Skeletal muscle tissue (tissue), 4 donors: ENCODE measurements around the gene OR51F2. TPM values are rescaled to one million over a fixed set of nuclear protein-coding genes. Genes with fewer than 3 reads are reported as not detected.
"Not testable (repeated sequence)": the region's sequence is repeated elsewhere in the genome, so short reads cannot be mapped to it uniquely, and the experiment has no call there.

Experiments used
- H3K27ac ChIP-seq: one replicate; pipeline ENCODE4 v1.7.0; 2013; ENCODE audit warnings: mild to moderate bottlenecking, low read depth, low read length, inconsistent platforms
- H3K27me3 ChIP-seq, 3 donors: one replicate each; pipeline ENCODE4 v1.7.0; 2013; ENCODE audit warnings: low read length in 3 of 3; ENCODE audit not compliant: control insufficient read depth in 3 of 3, insufficient read depth in 3 of 3
- H3K36me3 ChIP-seq, 3 donors: one replicate each; pipeline ENCODE4 v1.7.0; 2013; ENCODE audit warnings: low read length in 3 of 3; ENCODE audit not compliant: control insufficient read depth in 3 of 3, insufficient read depth in 3 of 3
- H3K4me1 ChIP-seq, 3 donors: one replicate each; pipeline ENCODE4 v1.7.0; 2013; ENCODE audit warnings: low read length in 3 of 3, mild to moderate bottlenecking in 3 of 3; ENCODE audit not compliant: control insufficient read depth in 3 of 3, insufficient read depth in 3 of 3
- H3K4me3 ChIP-seq, 3 donors: one replicate each; pipeline ENCODE4 v1.7.0; 2013; ENCODE audit warnings: low read length in 3 of 3
- H3K9ac ChIP-seq, 3 donors: one replicate each; pipeline ENCODE4 v1.7.0; 2013; ENCODE audit warnings: low read length in 3 of 3, mild to moderate bottlenecking in 3 of 3, moderate library complexity in 2 of 3, low read depth in 1 of 3
- H3K9me3 ChIP-seq, 3 donors: one replicate each; pipeline ENCODE4 v1.7.0; 2013; ENCODE audit warnings: low read length in 3 of 3; ENCODE audit not compliant: control insufficient read depth in 3 of 3
- total RNA-seq: library from RNA; depleted of rRNA; stranded (reverse); fragments of >200 nt; gene quantifications from one replicate; pipeline ENCODE4 v1.2.3, GENCODE V29; 2014
- donor health status: Osteomylitis.

OR51F2 gene, protein sequence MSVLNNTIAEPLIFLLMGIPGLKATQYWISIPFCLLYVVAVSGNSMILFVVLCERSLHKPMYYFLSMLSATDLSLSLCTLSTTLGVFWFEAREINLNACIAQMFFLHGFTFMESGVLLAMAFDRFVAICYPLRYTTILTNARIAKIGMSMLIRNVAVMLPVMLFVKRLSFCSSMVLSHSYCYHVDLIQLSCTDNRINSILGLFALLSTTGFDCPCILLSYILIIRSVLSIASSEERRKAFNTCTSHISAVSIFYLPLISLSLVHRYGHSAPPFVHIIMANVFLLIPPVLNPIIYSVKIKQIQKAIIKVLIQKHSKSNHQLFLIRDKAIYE
- total RNA-seq = not detected

DNA sequence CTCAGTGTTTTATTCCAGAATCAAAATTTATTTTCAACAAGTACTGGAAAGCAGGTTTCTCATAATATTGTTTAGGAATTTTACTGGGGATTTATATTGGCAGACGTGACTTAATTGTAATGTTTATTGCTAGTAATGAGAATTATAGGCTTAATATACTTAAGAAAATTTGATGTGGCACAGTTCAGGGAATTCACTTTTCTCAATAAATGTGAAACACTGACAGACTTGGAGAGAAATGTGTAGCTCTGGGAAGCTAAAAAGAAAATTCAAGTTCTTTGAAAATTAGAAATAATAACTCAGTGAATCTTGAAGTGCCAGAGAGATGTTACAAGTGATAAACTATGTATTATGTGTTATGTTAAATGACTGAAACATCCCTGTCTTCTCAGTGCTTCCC lies at the start of gene OR51F2:
TSS of gene OR51F2 (plus strand) at position 301 of the 400 bp plus-strand sequence. CDS start 101 bp downstream, outside the sequence.
- Histone ChIP-seq H3K36me3 (no peaks in the 10 kb centered on the region), H3K9me3 (no peaks in the 10 kb centered on the region), H3K9ac (no peak within 1 kb of the TSS), H3K27me3 (no peaks in the 10 kb centered on the region), H3K4me3 (no peak within 1 kb of the TSS), H3K27ac (no peak within 1 kb of the TSS), H3K4me1 (no peaks in the 10 kb centered on the region)

DNA sequence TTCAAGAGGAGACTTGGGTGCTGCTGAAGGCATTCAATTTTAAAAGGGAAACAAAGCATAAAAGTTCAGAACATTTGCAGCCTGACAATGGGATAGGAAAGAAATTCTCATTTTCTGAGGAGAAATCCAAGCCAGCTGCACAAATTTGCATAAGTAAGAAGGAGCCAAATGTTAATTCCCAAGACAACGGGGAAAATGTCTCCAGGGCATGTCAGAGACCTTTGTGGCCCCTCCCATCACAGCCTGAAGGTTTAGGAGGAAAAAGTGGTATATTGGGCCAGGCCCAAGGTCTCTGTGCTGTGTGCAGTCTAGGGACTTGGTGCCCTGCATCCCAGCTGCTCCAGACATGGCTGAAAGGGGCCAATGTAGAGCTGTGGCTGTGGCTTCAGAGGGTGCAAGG lies 38.7 kb upstream of the OR51F2 start:
- H3K4me1 ChIP-seq = no peaks in the 10 kb centered on the region
- no peaks in the 10 kb centered on the region for H3K36me3 ChIP-seq
- no peak overlapping the region for H3K9ac ChIP-seq
- H3K27ac ChIP-seq = no peak overlapping the region
- no peak overlapping the region for H3K4me3 ChIP-seq
- no peaks in the 10 kb centered on the region for H3K27me3 ChIP-seq
- no peaks in the 10 kb centered on the region for H3K9me3 ChIP-seq

DNA sequence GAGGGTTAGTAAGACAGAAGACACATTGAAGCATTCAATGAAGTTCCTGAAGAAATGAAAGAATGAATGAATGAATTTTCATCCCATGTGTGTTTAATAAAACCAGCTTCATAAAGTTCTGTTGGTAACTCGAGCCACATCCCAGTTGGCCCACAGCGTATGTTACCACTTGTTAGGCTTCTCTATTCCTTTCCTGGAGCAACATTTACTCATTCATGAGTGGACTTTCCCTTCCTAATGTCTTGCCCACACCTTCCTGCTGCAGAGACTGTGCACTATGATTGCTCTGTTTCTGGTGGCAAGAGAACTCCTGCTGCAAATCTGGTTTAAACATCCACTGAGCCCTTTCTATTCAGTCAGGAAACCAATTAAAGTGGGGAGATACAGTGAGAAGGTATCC lies 23.9 kb upstream of the OR51F2 start:
- no peaks in the 10 kb centered on the region for H3K9me3 ChIP-seq
- no peaks in the 10 kb centered on the region for H3K36me3 ChIP-seq
- H3K9ac ChIP-seq = no peak overlapping the region
- H3K4me1 ChIP-seq = no peaks in the 10 kb centered on the region
- no peaks in the 10 kb centered on the region for H3K27me3 ChIP-seq
- no peak overlapping the region for H3K27ac ChIP-seq
- no peak overlapping the region for H3K4me3 ChIP-seq

DNA sequence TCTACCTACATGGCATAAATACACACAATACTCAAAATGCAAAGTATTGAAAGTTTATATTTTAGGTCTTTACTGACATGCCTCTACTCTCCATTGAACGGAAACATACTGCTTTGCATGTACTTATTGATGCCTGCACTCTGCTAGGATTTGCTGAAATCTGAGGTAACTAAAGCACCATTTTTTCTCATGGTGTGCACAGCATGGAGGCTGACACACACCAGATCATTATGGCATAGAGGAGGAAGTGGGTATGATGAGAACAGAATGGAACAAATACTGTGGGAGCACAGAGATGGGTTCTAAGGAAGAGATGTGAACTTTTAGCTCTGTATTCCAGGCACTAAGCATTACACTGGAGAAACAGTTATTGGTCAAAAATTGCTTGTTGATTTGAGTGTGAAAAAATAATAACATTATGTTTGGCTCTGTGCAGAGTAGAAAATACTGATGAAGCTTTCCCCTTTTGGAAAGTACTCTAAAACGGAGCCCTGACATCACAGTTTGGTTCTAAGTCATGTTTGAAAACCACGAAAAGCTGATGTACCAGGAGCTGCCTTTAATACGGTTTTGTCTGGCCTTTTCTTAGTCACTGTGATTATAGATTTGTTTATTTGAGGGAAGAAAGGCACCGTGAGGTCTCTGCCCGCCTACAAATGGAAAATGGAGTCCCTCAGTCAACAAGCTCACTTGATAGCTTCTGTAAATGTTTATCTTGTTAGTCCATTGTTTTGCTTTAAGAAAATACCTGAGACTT lies 22.5 kb upstream of the OR51F2 start:
- Histone ChIP-seq H3K27me3 (peaks cover 0 to 2% (median 0%) of the 10 kb centered on the region in 3 donors), H3K36me3 (no peaks in the 10 kb centered on the region), H3K4me1 (no peaks in the 10 kb centered on the region), H3K9ac (no peak overlapping the region), H3K9me3 (no peaks in the 10 kb centered on the region), H3K4me3 (no peak overlapping the region), H3K27ac (no peak overlapping the region)

DNA sequence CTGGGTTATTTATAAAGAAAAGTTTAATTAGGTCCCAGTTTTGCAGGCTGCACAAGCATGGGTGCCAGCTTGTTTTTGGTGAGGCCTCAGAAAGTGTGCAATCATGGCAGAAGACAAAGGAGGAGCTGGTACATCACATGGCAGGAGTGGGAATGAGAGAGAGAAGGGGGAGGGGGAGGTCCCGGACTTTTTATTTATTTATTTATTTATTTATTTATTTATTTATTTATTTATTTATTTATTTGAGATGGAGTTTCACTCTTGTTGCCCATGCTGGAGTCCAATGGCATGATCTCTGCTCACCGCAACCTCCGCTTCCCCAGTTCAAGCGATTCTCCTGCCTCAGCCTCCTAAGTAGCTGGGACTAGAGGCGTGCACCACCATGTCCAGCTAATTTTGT lies 19.8 kb upstream of the OR51F2 start:
- not testable (repeated sequence) for H3K36me3 ChIP-seq, H3K9ac ChIP-seq, H3K4me3 ChIP-seq, H3K27ac ChIP-seq, H3K9me3 ChIP-seq, H3K27me3 ChIP-seq, H3K4me1 ChIP-seq

DNA sequence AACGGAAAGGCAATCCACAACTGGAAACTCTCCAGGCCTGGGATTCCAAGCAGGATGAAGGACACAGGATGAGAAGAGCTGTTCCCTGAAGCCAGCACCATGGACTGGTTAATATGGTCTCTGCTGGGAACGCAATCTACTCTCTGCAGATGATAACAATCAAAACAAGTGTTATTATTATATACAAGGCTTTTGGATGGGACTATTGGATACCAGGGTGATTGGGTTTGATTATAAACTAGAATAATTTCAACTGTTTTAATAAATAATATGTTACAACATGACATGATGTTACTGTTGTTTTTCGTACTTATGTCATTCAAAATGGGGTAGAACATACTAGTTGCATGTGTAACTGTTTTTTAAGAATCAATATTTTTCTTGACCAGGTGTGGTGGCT lies 16.8 kb upstream of the OR51F2 start, which contains the start of gene OR52R1:
TSS of gene OR52R1 (minus strand) at position 101 of the 400 bp plus-strand sequence. CDS start at position 101, 0 bp downstream.
- no peak within 1 kb of the TSS for H3K4me3 ChIP-seq
- H3K27ac ChIP-seq = no peak within 1 kb of the TSS
- no peaks in the 10 kb centered on the region for H3K9me3 ChIP-seq
- H3K4me1 ChIP-seq = no peaks in the 10 kb centered on the region
- no peak within 1 kb of the TSS for H3K9ac ChIP-seq
- H3K27me3 ChIP-seq = peaks cover 0 to 3% (median 0%) of the 10 kb centered on the region in 3 donors
- H3K36me3 ChIP-seq = no peaks in the 10 kb centered on the region

DNA sequence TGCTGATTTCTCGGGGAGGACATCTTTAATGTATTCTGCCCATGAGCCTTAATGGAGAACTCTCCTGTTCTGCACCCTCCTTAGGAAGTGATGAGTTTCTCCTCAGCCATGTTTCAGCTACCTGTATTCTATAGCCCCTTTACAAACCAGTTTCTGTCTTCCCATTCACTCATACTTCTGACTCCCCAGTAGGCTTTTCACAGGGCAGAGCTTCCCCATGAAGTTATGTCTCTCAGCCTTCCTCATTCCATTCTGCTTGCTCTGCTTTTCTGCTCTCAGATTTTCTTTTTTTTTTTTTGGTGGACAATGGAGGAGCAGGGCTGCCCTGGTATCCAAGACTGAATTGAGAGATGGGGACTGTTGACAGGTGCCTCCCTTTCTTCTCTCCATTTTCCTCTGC lies 12.6 kb upstream of the OR51F2 start:
- Histone ChIP-seq H3K27me3 (peaks cover 0 to 2% (median 0%) of the 10 kb centered on the region in 3 donors), H3K27ac (no peak overlapping the region), H3K9ac (no peak overlapping the region), H3K9me3 (no peaks in the 10 kb centered on the region), H3K4me1 (no peaks in the 10 kb centered on the region), H3K36me3 (no peaks in the 10 kb centered on the region), H3K4me3 (no peak overlapping the region)

DNA sequence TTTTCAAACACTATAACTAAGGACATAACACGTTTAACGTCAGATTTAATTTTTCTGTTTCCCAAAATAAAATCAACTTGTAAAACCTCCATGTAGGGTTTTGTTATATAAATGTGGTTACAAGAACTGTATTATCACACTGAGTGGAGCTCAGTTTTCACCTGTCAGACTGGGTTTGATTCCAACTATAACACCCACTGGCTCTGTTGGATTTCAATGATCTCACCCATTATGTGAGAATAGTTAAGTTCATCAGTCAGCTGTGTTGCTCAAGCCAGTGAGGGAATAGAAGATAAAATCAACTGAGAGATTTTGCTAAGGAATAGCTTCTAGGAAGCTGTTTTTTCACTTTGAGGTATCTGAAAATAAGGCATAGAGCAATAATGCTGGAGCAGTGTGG lies 11.9 kb upstream of the OR51F2 start:
- no peaks in the 10 kb centered on the region for H3K27me3 ChIP-seq
- no peak overlapping the region for H3K9ac ChIP-seq
- no peaks in the 10 kb centered on the region for H3K36me3 ChIP-seq
- H3K27ac ChIP-seq = no peak overlapping the region
- no peaks in the 10 kb centered on the region for H3K9me3 ChIP-seq
- H3K4me1 ChIP-seq = no peaks in the 10 kb centered on the region
- H3K4me3 ChIP-seq = no peak overlapping the region

DNA sequence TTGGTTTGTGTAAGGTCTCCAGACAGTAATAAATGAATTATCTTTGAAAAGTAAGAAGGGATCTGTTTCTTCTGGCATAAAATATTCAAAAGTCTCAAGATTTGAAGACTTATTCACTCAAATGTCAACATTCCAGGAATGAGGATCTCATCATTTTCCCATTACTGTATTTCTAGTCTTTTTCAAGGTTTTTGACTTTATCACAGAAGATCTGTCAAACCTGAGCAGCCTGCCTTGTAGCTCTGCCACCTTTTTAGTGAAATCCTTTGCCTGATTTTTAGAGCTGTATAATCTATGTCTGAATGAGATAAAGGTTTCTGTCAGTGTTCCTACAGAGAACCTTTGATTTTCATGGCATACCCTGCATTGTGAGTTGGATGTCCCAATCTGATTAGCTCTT lies 4.0 kb downstream of the OR51F2 start:
- Histone ChIP-seq H3K4me3 (no peak overlapping the region), H3K27ac (no peak overlapping the region), H3K9ac (no peak overlapping the region), H3K36me3 (no peaks in the 10 kb centered on the region), H3K9me3 (no peaks in the 10 kb centered on the region), H3K27me3 (no peaks in the 10 kb centered on the region), H3K4me1 (no peaks in the 10 kb centered on the region)

DNA sequence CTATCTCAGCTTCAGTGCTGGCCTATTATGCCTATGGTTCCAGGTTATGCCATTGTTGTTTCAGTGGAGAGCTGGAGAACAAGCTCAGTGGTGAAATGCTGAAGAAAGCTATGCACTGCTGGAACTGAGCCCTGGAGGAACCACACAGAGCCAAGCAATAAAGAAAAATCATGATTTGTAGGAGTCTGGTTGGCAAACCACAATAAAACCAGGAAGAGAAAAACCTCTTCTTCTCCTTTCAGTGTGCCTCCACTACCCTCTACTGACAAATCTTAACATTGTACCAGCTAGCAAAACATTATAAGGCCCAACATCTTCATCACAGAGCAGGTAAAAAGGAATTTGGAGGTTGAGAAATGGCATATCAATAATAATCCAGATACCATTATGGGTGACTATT lies 5.3 kb downstream of the OR51F2 start:
- no peaks in the 10 kb centered on the region for H3K27me3 ChIP-seq
- H3K9me3 ChIP-seq = no peaks in the 10 kb centered on the region
- no peaks in the 10 kb centered on the region for H3K4me1 ChIP-seq
- H3K9ac ChIP-seq = no peak overlapping the region
- no peak overlapping the region for H3K4me3 ChIP-seq
- no peak overlapping the region for H3K27ac ChIP-seq
- no peaks in the 10 kb centered on the region for H3K36me3 ChIP-seq
